GM21367 (cell line): ENCODE measurements around the gene GFM1.

Source experiments
- ATAC-seq: cut with Tn5 transposase; IDR thresholded peaks from one replicate; pipeline ENCODE4 v1.9.1; 2021; ENCODE audit not compliant: unreplicated experiment

GFM1 gene

GRCh38 chr3:158644345-158644908 lies at the start of gene GFM1:
TSS of gene GFM1 (plus strand) at chr3:158644527. CDS start at chr3:158644635, 108 bp downstream.
- ATAC-seq: peak; percentile 99

DNA sequence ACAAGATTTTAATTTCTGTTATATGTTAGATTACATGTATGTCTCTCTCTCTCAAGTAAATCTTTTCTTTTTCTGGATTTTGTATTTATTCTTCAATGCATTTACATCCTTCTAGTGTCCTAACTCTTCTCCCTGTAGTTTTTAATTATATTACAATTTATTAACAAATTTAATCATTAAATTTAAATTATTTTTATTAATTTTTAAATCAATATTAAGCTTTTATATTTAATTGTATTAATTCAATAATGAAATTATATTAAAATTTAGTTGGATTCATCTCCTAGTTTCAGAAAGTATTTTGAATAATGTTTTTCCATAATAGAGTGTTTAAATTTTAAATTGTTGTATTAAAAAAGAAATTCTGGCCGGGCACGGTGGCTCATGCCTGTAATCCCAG lies 43.5 kb upstream of the GFM1 start:
- ATAC-seq: no peak

- no peak for ATAC-seq
Observed at GRCh38 chr3:158602227-158602626, 42.1 kb upstream of the GFM1 start.

DNA sequence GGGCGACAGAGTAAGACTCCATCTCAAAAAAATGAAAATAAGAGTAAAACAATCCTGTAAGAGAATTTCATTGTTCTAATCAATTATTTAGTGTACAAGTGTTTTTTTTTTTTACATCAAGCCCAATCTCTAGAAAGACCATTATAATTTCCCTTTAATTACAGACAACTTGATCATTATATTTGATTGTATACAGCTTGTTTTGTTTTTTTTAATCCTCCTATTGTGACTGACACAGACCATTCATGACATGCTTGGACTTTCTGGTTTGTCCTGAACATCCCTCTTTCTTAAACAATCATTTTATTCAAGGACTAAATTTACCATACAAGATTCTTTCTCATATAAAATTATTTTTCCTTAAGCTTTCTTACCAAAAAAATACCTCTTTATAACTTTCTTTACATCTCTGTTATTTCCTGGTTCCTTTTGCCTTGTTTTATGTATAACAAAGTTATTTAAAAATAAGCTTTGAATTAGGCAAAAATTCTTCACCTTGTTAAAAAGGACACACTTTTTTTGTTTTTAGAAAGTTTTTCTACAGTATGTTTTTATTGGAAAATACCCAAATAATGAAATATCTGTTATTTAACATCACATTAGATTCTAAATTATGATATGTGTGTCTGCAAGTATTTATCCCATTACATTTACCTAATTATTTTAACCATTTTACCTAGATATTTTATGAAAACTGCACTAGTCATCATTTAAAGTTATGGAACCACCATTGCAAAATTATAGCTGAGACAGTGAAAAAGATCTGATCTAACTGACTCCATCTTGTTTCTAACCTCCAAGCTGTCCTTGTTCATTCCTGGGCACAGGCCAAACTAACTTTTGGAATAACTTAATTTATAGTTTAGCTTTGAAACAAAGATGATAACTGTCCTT lies 26.1 kb upstream of the GFM1 start:
- no peak for ATAC-seq

DNA sequence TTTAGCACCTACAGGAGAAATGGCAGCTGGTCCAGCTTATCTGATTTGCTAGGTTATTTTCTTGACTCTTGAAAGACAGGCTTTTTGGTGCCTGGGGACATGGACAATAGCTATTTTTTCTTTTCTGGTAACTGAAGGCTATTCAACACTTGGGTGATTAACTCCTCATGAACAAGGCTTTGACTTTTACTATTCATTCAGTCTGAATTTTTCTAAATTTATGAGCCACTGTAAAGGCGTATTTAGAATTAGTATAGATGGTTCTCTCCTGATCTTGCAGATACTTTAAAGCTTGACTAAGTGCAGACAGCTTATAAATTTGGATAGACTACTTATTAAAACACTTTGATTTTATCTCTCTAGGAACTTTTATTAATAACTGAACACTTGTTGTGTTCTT lies 18.4 kb upstream of the GFM1 start:
- ATAC-seq: no peak

GRCh38 chr3:158631981-158632380 lies 12.3 kb upstream of the GFM1 start:
- no peak for ATAC-seq

DNA sequence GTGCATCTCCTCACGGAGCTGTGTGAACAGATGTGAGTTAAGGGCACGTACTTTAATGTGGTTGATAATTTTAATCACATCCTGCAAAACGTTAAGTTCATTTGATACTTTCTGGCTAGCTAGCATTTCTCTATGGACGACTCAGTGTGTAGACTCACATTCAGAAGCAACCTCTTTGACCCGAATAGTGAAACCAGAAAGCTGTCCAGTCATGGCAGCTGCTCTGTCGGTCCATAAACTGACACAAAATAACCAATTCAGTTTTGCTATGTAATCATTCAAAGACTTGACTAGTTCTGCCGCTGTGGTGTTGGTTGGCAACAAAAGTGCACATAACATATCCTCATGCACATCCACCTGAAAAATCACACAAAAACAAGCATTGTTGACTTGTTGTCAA lies 3.7 kb upstream of the GFM1 start:
- ATAC-seq: no peak

GRCh38 chr3:158642005-158642404 lies 2.3 kb upstream of the GFM1 start:
- ATAC-seq: no peak

DNA sequence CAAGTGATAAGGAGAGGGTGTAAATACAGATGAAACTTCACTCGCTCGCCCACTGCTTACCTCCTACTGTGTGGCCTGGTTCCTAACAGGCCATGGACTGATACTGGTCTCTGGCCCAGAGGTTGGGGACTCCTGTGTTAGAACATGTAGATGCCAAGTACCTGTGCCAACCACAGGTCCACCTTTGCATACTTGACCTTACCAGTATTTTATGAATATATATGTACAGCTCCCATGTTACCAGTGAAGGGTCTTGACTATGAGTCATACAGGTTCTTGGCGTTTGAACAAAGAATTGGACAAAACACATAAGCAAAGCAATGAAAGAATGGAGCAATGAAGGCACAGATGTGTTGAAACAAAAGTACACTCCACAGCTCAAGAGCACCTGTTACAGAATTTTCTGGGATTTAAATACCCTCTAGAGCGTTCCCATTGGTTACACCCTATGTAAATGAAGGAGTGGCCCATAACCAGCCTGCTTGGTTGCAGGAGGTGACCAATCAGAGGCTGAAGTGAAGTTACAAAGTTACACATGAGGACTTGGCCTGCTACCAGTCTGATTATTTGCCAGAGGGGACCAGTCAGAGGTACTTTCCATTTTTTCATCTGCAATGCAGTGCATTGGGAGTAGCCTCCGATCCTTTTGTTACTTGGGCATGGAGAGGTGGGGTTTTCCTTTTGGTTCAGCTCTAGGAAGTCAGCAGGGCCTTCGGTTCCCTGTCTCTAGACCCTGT lies 1.7 kb upstream of the GFM1 start:
- ATAC-seq: no peak

- ATAC-seq: no peak
Observed at GRCh38 chr3:158649791-158650190, 5.5 kb downstream of the GFM1 start.

- no peak for ATAC-seq
Observed at GRCh38 chr3:158651192-158651591, 6.9 kb downstream of the GFM1 start.

- ATAC-seq: no peak
Observed at GRCh38 chr3:158652463-158652862, 8.1 kb downstream of the GFM1 start.

DNA sequence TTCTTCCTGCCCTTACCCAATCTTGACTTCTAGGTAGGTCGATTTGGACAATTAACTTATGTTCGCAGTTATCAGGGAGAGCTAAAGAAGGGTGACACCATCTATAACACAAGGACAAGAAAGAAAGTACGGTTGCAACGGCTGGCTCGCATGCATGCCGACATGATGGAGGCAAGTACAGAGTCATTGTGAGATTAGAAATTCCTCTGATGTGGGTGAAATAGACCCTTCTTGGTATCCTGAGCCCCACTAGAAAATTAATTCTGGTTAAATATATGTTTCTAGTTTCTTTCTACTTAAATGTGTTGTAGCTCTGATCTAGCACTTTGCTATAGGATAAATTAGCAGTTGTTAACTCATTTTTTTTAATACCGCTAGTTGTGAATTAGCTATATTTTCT lies 14.6 kb downstream of the GFM1 start:
- ATAC-seq: no peak

GRCh38 chr3:158659454-158660237 lies 15.3 kb downstream of the GFM1 start:
- ATAC-seq: peak; percentile 96

- no peak for ATAC-seq
Observed at GRCh38 chr3:158660711-158661110, 16.4 kb downstream of the GFM1 start.

- no peak for ATAC-seq
Observed at GRCh38 chr3:158663246-158663645, 18.9 kb downstream of the GFM1 start.

DNA sequence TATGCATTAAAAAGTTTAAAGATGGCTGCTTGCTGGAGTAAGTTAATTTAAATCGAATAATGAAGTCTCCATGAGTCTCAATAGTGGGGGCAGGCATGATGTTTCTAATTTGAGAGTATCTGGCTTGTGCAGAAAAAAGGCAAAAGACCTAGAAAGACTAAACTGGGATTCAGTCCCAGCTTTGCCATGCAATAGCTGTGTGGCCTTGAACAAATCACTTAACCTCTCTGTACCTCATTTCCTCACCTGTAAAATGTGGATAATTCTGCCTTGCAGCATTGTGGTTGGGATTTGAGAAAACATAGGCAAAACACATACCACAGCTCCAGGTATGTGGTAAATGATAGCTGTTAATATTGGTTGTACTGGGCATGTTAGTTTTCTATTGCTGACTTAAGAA lies 19.5 kb downstream of the GFM1 start:
- ATAC-seq: no peak

DNA sequence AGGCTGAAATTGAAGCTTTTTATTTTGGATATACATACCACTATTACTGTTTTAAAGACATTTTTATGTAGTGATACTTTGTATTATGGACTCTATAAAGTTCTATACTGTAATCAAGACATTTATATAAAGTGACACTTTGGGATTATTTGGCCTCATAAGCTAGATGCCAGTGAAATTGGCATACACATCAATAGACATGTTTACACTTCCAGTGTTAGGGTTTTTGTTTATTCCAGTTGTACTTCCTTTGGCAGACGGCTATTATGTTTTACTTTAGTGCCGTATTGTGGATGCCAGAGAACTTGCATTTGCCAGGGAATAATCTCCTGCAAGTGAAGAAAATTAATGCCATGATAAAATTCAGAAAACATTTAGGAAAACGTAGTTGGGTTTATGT lies 22.1 kb downstream of the GFM1 start:
- ATAC-seq: no peak

GRCh38 chr3:158668506-158668905 lies 24.2 kb downstream of the GFM1 start:
- ATAC-seq: no peak

- peak; percentile 0 for ATAC-seq
Observed at GRCh38 chr3:158671821-158672214, 27.5 kb downstream of the GFM1 start.
